ENCODE measurements around the gene C19orf44.
A peak's percentile ranks its signal among the peaks of the same experiment; 100 is the strongest.
"Not testable (repeated sequence)": the region's sequence is repeated elsewhere in the genome, so short reads cannot be mapped to it uniquely, and the experiment has no call there.

Gene C19orf44

GRCh38 chr19:16459680-16460079, 36.5 kb upstream of the C19orf44 start:
- Mint-ChIP-seq H3K27ac (ENCODE audit: low read depth) (no peak overlapping the region), H3K4me1 (peaks cover 74% of the 10 kb centered on the region), H3K27me3 (no peaks in the 10 kb centered on the region), H3K36me3 (ENCODE audit: insufficient read depth) (peaks cover 4% of the 10 kb centered on the region), H3K4me3 (no peak overlapping the region), H3K9me3 (no peaks in the 10 kb centered on the region)
- no peak for DNase-seq (ENCODE audit: low spot score in 2 of 2)
- no peak for ATAC-seq (replicated peaks; ENCODE audit: extremely low read depth, poor library complexity, severe bottlenecking)

GRCh38 chr19:16460454-16460853, 35.7 kb upstream of the C19orf44 start:
- Mint-ChIP-seq H3K27ac (ENCODE audit: low read depth) (peak overlapping the region; percentile 48), H3K36me3 (ENCODE audit: insufficient read depth) (peaks cover 5% of the 10 kb centered on the region), H3K27me3 (no peaks in the 10 kb centered on the region), H3K9me3 (no peaks in the 10 kb centered on the region), H3K4me1 (peaks cover 74% of the 10 kb centered on the region), H3K4me3 (no peak overlapping the region)
- DNase-seq (ENCODE audit: low spot score in 2 of 2) (no peak), ATAC-seq (replicated peaks; ENCODE audit: extremely low read depth, poor library complexity, severe bottlenecking) (no peak)

DNA sequence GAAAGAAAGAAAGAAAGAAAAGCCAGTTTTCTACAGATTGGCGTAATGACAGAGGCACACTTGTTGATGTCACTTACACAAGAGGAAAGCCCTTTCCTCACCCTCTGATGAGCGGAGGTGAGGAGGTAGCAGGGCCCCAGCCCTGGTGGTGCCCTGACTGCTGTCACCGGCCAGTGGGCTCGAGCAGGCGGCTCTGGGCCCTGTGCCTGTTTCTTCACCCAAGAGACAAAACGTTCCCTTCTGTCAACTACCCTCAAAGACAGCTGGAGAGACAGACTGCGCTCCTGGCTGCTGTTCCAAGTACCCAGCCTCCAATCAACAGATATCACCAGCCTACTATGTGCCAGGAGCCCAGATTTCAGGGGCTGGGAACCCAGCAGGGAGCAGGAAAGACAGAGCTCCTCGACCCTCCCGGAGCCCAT, 34.6 kb upstream of the C19orf44 start:
- peak overlapping the region; percentile 79 for H3K27ac Mint-ChIP-seq (ENCODE audit: low read depth)

GRCh38 chr19:16462757-16463250, 33.4 kb upstream of the C19orf44 start:
- peaks cover 71% of the 10 kb centered on the region for H3K4me1 Mint-ChIP-seq
- H3K27ac Mint-ChIP-seq (ENCODE audit: low read depth), result peak overlapping the region; percentile 79
- H3K9me3 Mint-ChIP-seq, result no peaks in the 10 kb centered on the region
- H3K36me3 Mint-ChIP-seq (ENCODE audit: insufficient read depth), result peaks cover 5% of the 10 kb centered on the region
- no peaks in the 10 kb centered on the region for H3K27me3 Mint-ChIP-seq
- ATAC-seq (replicated peaks; ENCODE audit: extremely low read depth, poor library complexity, severe bottlenecking) (no peak), DNase-seq (ENCODE audit: low spot score in 2 of 2) (no peak)
- peak overlapping the region; percentile 28 for H3K4me3 Mint-ChIP-seq

More for the DNA sequence above, 34.6 kb upstream of the C19orf44 start:
- Mint-ChIP-seq H3K9me3 (no peaks in the 10 kb centered on the region), H3K27me3 (no peaks in the 10 kb centered on the region), H3K4me1 (peaks cover 68% of the 10 kb centered on the region), H3K4me3 (no peak overlapping the region), H3K36me3 (ENCODE audit: insufficient read depth) (peaks cover 5% of the 10 kb centered on the region)
- ATAC-seq (replicated peaks; ENCODE audit: extremely low read depth, poor library complexity, severe bottlenecking) (no peak), DNase-seq (ENCODE audit: low spot score in 2 of 2) (no peak)

GRCh38 chr19:16463341-16463990, 32.7 kb upstream of the C19orf44 start:
- Mint-ChIP-seq H3K36me3 (ENCODE audit: insufficient read depth) (peaks cover 5% of the 10 kb centered on the region), H3K27ac (ENCODE audit: low read depth) (peak overlapping the region; percentile 79), H3K4me1 (peaks cover 70% of the 10 kb centered on the region), H3K27me3 (no peaks in the 10 kb centered on the region), H3K9me3 (no peaks in the 10 kb centered on the region), H3K4me3 (peak overlapping the region; percentile 28)
- ATAC-seq (replicated peaks; ENCODE audit: extremely low read depth, poor library complexity, severe bottlenecking), result no peak
- DNase-seq (ENCODE audit: low spot score in 2 of 2), result no peak

DNA sequence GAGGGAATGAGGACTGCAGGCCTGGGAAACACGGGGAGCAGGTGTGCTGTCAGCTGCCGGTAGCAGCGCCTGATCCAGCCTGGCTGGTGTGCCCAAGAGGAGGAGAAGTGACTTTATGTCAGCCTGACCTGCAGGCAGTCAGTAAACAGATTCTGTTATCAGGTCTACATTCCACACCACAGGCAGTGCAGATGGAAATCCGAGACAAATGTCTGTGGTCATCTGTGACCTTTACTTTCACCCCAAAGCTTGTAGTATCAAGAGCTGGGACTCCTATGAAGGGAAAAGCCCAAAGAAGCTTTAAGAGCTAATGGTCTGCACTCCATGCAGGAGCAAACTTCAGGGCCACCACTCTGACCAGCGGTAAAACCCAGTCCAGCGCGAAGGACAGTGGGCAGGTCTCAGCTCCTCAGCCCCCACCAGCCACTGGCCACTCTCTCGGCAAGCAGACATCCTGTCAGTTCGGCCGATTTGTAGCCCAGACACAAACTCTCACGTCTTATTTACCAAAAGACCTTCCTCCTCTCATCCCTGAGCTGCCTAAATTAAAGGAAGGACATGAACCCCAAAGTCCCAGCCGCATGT, 32.1 kb upstream of the C19orf44 start:
- no peak for DNase-seq (ENCODE audit: low spot score in 2 of 2)
- no peak for ATAC-seq (replicated peaks; ENCODE audit: extremely low read depth, poor library complexity, severe bottlenecking)
- Mint-ChIP-seq H3K36me3 (ENCODE audit: insufficient read depth) (peaks cover 5% of the 10 kb centered on the region), H3K9me3 (no peaks in the 10 kb centered on the region), H3K27ac (ENCODE audit: low read depth) (peak overlapping the region; percentile 79), H3K4me1 (peaks cover 70% of the 10 kb centered on the region), H3K4me3 (no peak overlapping the region), H3K27me3 (no peaks in the 10 kb centered on the region)

DNA sequence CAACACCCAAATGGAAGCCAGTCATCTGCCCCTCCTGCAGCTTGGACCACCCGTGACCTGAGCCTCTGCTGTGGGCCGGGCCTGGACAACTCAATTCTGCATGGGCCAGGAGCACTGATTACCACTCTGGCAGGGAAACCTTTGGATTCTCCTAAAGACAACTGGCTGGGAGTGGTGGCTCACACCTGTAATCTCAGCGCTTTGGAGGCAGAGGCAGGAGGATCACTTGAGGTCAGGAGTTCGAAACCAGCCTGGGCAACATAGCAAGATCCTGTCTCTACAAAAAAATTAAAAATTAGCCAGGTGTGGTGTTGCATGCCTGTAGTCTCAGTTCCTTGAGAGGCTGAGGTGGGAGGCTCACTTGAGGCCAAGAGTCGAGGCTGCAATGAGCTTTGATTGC, 31.0 kb upstream of the C19orf44 start:
- H3K4me3 Mint-ChIP-seq, result no peak overlapping the region

GRCh38 chr19:16466802-16467427, 29.3 kb upstream of the C19orf44 start:
- H3K27ac Mint-ChIP-seq (ENCODE audit: low read depth); H3K27me3 Mint-ChIP-seq; H3K9me3 Mint-ChIP-seq; DNase-seq (ENCODE audit: low spot score in 2 of 2); H3K4me3 Mint-ChIP-seq; ATAC-seq (replicated peaks; ENCODE audit: extremely low read depth, poor library complexity, severe bottlenecking); H3K36me3 Mint-ChIP-seq (ENCODE audit: insufficient read depth): not testable (repeated sequence)
- peaks cover 73% of the 10 kb centered on the region for H3K4me1 Mint-ChIP-seq

More for the DNA sequence above, 31.0 kb upstream of the C19orf44 start:
- H3K9me3 Mint-ChIP-seq, result no peaks in the 10 kb centered on the region
- peaks cover 71% of the 10 kb centered on the region for H3K4me1 Mint-ChIP-seq
- DNase-seq (ENCODE audit: low spot score in 2 of 2), result no peak
- H3K36me3 Mint-ChIP-seq (ENCODE audit: insufficient read depth), result peaks cover 7% of the 10 kb centered on the region
- no peak overlapping the region for H3K27ac Mint-ChIP-seq (ENCODE audit: low read depth)
- H3K27me3 Mint-ChIP-seq, result no peaks in the 10 kb centered on the region
- ATAC-seq (replicated peaks; ENCODE audit: extremely low read depth, poor library complexity, severe bottlenecking), result no peak

DNA sequence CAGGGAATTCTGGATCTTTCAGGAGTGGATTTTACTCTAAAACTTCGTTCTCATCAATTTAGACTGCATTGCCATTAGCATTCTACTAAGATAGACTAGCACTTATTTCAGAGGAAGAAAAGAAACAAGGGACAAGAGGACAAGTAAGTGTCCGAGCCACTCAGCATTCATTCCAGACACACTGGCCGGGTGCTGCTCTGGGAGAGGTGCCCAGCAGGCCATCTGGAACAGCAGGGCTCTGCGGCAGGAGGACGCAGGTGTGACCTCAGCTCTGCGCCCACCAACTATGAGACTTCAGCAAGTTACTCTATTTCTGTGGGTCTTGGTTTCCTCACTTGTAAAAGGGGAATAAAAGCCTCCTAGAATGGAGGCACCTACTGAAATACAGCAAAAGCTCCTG, 28.6 kb upstream of the C19orf44 start:
- no peaks in the 10 kb centered on the region for H3K27me3 Mint-ChIP-seq

DNA sequence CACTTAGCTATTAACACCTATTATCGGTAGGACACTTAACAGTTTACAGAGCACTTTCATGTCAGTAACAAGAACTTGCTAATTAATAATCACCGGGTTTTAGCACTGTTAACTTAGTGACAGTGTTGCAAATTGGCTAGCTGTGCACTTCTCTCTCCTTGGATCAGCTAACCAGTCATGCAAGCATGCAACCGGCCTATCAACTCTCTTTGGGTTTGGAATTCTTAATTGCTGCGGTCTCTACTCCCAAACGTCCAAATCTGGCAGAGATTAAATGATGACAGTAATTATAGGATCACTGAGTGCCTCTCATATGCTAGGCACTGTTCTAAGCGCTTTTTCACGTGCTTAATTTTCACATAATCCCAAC, 25.7 kb upstream of the C19orf44 start:
- Mint-ChIP-seq H3K36me3 (ENCODE audit: insufficient read depth) (peaks cover 2% of the 10 kb centered on the region), H3K4me1 (peaks cover 48% of the 10 kb centered on the region), H3K27me3 (no peaks in the 10 kb centered on the region), H3K4me3 (peak overlapping the region; percentile 79), H3K27ac (ENCODE audit: low read depth) (peak overlapping the region; percentile 5), H3K9me3 (no peaks in the 10 kb centered on the region)
- DNase-seq (ENCODE audit: low spot score in 2 of 2), result no peak
- ATAC-seq (replicated peaks; ENCODE audit: extremely low read depth, poor library complexity, severe bottlenecking), result no peak

More for the DNA sequence above, 28.6 kb upstream of the C19orf44 start:
- DNase-seq (ENCODE audit: low spot score in 2 of 2), result no peak
- no peak overlapping the region for H3K4me3 Mint-ChIP-seq
- peaks cover 67% of the 10 kb centered on the region for H3K4me1 Mint-ChIP-seq
- no peaks in the 10 kb centered on the region for H3K9me3 Mint-ChIP-seq
- H3K36me3 Mint-ChIP-seq (ENCODE audit: insufficient read depth), result peaks cover 5% of the 10 kb centered on the region
- peak overlapping the region; percentile 23 for H3K27ac Mint-ChIP-seq (ENCODE audit: low read depth)
- ATAC-seq (replicated peaks; ENCODE audit: extremely low read depth, poor library complexity, severe bottlenecking), result no peak

DNA sequence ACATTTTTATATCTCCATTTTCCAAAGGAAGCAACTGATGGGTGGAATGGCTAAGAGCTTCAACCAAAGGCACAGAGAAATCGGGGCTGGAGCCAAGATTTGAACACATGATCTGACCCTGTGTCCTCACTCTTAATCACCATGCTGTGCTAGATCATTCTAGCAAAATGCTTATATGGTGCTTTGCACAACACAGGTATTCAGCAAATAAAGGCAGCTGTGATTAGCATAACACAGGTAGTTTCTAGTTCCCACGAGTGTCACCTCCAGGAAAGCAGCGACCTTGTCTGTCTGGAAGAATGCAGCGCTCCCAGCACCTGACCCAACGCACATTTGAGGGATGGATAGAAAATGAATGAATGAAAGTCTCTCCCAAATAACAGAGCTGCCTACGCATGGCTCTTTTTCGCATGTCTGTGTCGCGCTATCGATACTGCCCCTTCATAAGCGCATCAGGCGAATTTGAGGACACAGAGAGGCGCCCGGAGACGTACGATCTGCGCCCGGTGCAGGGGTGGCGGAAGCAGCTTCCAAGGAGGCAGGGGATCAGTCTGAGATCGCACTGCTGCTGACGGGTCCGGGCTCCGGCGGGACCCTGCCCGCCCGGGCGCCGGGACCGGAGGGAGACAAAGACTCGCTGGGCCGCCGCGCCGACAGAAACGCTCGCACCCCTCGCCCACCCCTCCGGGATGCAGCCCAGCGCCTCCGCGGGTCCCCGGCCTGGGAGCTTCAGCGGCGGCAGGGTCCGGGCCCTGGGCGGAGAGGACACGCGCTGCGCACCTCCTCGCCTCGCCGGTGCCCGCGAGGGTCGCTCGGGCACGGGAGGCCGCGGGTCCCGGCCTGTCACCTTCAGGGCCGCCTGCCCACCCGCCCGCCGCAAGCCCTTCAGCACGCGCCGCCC, 25.0 kb upstream of the C19orf44 start:
- ATAC-seq (replicated peaks; ENCODE audit: extremely low read depth, poor library complexity, severe bottlenecking) (peak; percentile 58), DNase-seq (ENCODE audit: low spot score in 2 of 2) (no peak)
- peak overlapping the region; percentile 79 for H3K4me3 Mint-ChIP-seq
- H3K27ac Mint-ChIP-seq (ENCODE audit: low read depth), result peak overlapping the region; percentile 5
- H3K9me3 Mint-ChIP-seq, result no peaks in the 10 kb centered on the region
- H3K4me1 Mint-ChIP-seq, result peaks cover 46% of the 10 kb centered on the region
- peaks cover 2% of the 10 kb centered on the region for H3K36me3 Mint-ChIP-seq (ENCODE audit: insufficient read depth)
- no peaks in the 10 kb centered on the region for H3K27me3 Mint-ChIP-seq

DNA sequence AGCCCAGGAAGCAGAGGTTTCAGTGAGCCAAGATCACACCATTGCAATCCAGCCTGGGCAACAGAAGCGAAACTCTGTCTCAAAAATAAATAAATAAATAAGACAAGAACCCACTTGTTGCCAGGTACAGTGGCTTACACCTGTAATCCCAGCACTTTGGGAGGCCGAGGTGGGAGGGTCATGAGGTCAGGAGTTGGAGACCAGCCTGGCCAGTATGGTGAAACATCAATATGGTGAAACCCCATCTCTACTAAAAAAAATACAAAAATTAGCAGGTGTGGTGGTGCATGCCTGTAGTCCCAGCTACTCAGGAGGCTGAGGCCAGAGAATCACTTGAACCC, 23.7 kb upstream of the C19orf44 start:
- H3K27me3 Mint-ChIP-seq, result not testable (repeated sequence)

More for the DNA sequence above, 23.7 kb upstream of the C19orf44 start:
- not testable (repeated sequence) for H3K36me3 Mint-ChIP-seq (ENCODE audit: insufficient read depth); H3K27ac Mint-ChIP-seq (ENCODE audit: low read depth); DNase-seq (ENCODE audit: low spot score in 2 of 2); ATAC-seq (replicated peaks; ENCODE audit: extremely low read depth, poor library complexity, severe bottlenecking); H3K9me3 Mint-ChIP-seq
- Mint-ChIP-seq H3K4me3 (peak overlapping the region; percentile 79), H3K4me1 (peaks cover 32% of the 10 kb centered on the region)
